Suppressor macrophage (primary cell): ENCODE measurements around the gene NTN1.

ENCODE experiments used
- DNase-seq, 4 experiments: peaks; one replicate each; pipeline ENCODE4 v3.0.0-alpha.2; 2020 to 2022

NTN1 gene

DNA sequence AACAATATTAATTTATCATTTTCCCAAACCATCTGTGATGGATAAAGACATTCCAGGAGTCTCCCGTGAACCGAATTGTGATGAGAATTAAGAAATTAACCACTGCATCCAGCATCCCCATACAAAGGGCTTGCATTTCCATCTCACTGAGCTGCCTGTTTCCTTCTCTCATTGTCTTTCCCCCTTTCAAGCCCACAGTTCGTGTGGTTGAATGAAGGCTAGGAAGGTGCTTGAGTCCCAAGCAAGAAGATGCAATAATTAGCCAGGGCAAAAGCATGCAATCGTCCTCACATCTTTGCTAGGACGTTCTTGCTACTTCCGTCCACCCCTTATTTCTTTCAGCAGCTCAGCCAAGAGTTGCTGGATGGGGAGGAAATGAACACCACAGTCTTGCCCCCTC is 146.1 kb downstream of the NTN1 start:
- DNase-seq = no peak

- no peak for DNase-seq
Observed at GRCh38 chr17:9169116-9169515, 147.8 kb downstream of the NTN1 start.

GRCh38 chr17:9170336-9170735 is 149.0 kb downstream of the NTN1 start:
- no peak for DNase-seq

DNA sequence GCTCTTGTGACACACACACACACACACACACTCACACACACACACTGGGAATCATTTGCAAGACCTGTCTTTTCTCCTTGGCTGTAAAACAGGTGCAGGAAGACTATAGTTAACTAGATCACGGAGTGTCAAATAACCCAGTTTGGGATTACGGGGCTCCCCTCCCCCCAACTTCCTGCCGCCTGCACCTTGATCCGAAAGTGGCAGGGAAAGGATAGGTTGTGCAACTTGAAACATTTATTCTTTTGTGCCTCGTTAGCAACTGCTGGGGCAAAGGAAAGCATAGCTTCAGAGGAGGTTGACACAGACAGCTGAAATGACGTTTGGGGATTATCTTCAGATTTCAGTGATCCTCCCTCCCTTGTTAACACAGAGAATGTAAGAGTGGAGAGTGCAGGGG is 149.5 kb downstream of the NTN1 start:
- DNase-seq = no peak

DNA sequence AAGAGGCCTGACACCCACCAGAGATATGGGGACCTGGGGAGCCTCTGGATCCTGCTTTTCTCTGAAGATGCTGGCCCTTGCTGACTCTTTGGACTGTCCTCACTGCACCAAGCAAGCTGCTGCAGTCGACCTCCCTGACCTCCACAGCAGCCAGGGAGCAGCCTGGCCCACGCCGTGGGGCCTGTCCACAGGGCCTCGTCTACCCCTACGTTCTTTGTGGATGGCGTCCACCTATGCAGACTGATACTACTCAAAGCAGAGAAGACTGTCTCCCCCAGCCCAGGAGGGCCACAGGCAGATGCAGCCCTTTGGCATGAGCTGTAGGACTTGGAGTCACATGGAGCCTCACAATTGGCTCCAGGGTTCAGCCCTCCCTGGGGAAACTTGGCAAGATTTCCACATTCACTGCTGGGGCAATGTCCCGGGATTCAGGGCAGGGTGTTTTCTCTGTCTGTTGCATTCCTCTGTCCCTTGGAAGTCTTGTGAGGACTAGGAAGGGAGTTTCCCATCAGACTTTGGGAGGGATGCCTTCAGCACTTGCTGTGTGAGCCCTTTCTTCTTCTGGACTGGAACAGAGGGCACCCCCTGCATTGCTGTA is 152.2 kb downstream of the NTN1 start:
- DNase-seq = no peak

GRCh38 chr17:9174312-9174711 is 153.0 kb downstream of the NTN1 start:
- DNase-seq = no peak

- DNase-seq = no peak
Observed at GRCh38 chr17:9174779-9175574, 153.7 kb downstream of the NTN1 start.

GRCh38 chr17:9175700-9176467 is 154.6 kb downstream of the NTN1 start:
- no peak for DNase-seq

DNA sequence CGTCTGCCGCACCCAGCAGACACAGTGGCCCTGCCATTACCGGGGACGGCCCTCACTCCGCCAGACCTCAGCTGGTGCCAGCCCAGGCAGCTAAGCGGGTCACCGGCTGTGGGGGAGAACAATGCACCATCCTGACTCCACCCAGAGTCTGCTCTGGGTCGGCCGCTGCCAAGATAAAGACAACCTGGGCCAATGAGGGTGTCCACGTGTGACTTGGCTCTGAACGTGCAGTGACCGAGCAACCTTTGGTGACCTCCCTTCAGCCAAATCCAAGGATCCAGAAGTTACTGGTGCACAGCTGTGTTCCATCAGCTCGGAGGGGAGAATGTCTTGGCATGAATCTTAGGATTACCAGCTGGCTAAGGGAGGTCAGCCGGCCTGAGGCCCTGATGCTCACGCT is 155.9 kb downstream of the NTN1 start:
- no peak for DNase-seq

GRCh38 chr17:9178319-9178718 is 157.0 kb downstream of the NTN1 start:
- DNase-seq = no peak

GRCh38 chr17:9179602-9180001 is 158.3 kb downstream of the NTN1 start:
- no peak for DNase-seq

DNA sequence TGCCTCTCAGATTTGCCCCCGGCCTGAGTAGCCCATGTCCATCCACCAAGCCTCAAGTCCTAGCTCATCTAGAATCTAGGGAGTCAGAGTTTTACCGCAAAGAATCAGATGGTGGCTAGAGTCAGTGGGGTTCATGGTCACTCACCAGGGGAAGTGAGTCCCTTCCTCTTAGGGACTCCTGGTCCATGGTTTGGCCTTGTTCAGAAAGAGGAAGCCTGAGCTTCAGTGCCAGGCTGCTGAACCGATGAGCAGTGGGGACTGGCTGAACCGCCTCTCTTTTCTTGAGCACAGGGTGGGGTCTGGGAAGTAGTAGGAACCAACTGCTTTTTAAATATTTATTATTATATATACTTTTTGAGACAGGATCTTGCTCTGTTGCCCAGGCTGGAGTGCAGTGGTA is 160.3 kb downstream of the NTN1 start:
- peak; percentile 47 to 69 (median 58) for DNase-seq

- no peak for DNase-seq
Observed at GRCh38 chr17:9183306-9183705, 162.0 kb downstream of the NTN1 start.

- DNase-seq = no peak
Observed at GRCh38 chr17:9185142-9185541, 163.8 kb downstream of the NTN1 start.

DNA sequence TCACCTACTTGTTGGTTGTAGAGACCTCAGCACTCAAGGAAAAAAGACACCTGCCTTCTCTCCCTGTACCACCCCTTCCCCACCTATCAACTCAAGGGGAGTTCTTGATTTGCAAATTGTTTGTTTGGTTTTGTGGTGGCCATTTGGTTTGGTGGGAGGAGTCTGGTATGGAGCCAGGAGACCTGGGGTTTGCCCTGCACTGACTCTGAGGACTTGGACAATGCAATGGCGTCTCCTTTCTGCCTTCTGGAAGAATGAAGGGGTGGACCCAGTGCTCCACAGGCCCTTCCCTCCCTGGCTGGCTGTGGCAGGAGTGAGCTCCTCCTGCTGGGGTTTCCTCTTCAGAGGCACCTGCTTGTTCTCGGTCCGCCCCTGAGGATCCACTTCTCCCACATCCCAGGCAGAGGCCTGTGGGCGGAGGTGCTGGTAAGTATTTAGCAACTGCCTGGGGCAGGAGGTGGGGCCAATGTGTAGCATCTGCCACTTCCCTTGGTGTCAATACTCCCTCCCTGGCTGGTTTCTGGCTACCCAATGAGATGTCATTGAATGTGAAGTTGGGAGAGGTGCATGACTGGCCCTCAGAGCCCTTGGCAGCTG is 164.5 kb downstream of the NTN1 start:
- peak in 3 of 4 experiments; percentile 8 to 30 (median 15) for DNase-seq

DNA sequence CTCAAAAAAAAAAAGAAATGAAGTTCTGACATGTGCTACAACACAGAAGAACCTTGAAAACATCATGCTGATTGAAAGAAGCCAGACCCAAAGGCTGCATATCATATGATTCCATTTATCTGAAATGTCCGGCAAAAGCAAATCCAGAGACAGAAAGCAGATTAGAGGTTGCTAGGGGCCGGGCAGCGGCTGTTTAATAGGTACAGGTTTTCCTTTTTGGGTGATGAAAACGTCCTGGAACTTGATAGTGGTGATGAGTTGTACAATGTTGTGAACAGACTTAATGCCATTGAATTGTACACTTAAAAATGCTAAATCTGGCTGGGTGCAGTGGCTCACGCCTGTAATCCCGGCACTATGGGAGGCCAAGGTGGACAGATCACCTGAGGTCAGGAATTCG is 166.5 kb downstream of the NTN1 start:
- no peak for DNase-seq

GRCh38 chr17:9188367-9188766 is 167.1 kb downstream of the NTN1 start:
- no peak for DNase-seq

DNA sequence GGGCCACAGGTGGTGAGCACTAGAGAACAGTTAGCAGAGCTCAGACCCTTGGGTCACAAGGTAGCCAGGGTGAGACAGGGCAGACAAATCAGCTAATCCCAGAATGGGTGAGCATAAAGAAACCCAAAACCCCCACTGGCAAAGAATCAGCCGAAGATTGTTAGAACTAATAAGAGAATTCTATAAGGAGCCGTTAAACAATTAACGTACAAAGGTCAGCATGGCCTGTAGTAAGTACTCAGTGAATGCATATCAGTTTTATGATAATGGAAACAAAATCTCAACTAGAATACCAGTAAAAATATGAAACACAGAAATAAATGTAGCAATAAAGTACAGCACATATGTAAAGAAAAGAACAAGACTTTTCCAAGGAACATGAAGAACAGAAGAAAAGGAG is 168.6 kb downstream of the NTN1 start:
- no peak for DNase-seq

DNA sequence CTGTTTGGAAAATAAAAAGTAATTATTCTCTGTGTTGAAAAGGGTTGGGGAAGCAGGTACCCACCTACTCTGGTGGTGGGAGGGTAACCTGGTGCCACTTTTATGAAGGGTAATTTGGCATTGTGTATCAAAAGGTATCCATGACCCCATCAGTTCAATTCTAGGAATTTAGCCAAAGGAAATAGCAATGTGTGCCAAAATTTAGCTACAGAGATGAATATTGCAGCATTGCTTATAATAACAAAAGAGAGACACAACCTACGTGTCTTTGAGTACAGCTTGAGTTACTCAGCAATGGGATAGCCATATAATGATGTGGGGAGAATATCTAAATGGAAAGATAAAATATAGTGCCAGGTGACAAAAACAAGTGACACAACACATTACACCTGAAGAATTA is 170.7 kb downstream of the NTN1 start:
- no peak for DNase-seq

DNA sequence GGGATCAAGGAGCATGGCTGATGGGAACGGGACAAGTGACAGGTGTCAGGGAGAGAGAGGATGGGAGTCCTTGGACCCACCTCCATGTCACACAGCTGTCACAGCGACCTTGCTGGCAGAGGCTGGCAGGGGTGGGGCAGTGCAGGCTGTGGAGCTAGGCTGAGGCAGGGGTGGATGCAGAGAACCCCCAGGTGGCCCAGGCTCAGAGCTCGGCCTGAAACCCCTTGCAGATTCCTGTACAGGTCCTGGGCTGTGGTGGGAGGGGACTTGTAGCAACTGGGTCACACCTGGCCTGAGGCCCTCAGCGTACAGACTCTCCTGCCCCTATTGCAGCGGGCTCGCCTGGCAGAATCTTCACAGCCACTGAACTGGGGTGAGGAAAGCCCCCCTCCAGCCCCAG is 174.1 kb downstream of the NTN1 start:
- no peak for DNase-seq

DNA sequence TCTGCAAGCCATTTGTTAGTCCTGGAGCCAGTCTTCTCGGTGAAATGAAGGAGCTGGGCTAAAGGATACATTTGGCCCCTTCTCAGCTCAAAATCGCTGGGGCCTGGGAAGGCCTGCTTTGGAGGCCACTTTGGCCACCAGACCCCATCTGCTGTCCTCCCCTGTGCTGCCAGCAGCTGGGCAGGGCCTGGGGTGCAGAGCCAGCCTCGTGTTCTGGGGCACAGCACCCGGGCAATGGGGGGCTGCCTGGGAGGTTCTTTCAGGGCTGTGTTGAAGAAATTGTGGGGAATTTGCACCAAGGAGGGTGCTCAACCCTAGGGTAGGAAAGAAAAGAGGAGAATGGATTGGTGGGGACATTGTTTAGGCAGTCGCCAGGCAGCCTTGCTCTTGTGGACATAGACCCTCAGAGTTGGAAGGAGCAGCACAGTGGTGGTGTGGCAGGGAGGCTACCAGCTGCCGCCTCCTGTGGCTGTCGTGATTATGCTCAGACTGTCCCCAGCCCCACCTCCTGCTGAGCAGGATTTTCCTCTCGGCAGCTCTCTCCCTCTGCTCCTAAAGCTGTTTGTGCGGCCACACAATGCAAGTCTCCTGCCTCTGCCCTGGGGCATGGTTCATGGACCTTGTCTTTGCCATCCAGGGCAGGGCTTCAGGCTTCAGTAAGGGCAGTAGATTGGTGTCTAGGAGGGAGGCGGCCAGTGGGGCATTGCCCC is 174.8 kb downstream of the NTN1 start:
- DNase-seq = no peak
